GM12878 (cell line): Measurements from ENCODE around the gene PPAT. TPM values are rescaled to one million over a fixed set of nuclear protein-coding genes. Genes with fewer than 3 reads are reported as not detected.

Source experiments
- ATAC-seq: fragments of 200-7000 bp; cut with Tn5 transposase; 3 replicates; pipeline ENCODE4 v1.9.1; 2020; ENCODE audit warnings: mild to moderate bottlenecking, moderate library complexity
- BruUV-seq: library from RNA; stranded (reverse); fragments of 400-500 nt; replicated peaks from 2 replicates; lab custom pipeline; 2021; lab: Mats Ljungman, UMichigan
- CTCF ChIA-PET: fragments of 300-600 bp; sonication (Branson Sonifier 250); formaldehyde crosslinking; extraction: SDS; loops from one replicate; lab custom pipeline; 2021; ENCODE audit warnings: inconsistent platforms; lab: Yijun Ruan, JAX
- POLR2A ChIA-PET: fragments of 350-600 bp; formaldehyde crosslinking; extraction: SDS; loops from one replicate; lab custom pipeline; 2021; ENCODE audit warnings: inconsistent platforms; lab: Charles Lee
- RAD21 ChIA-PET: fragments of 300-600 bp; sonication (Branson Sonifier 250); formaldehyde crosslinking; loops from one replicate; lab custom pipeline; 2023; ENCODE audit warnings: antibody characterized with exemption; ENCODE audit not compliant: unreplicated experiment; lab: Charles Lee
- SMC1A ChIA-PET: fragments of 300-600 bp; sonication (Branson Sonifier 250); formaldehyde crosslinking; loops from one replicate; lab custom pipeline; 2023; ENCODE audit not compliant: unreplicated experiment, uncharacterized antibody; lab: Charles Lee
- DNase-seq: peaks from one replicate; pipeline ENCODE4 v3.0.0-alpha.2; 2011; ENCODE audit warnings: low read depth, low spot score
- FAIRE-seq: peaks from 3 replicates; lab custom pipeline; 2011; peaks lifted over from hg19 to GRCh38; lab: Jason Lieb, UNC
- H2AFZ ChIP-seq: 2 replicates; pipeline ENCODE4 v1.6.0; 2011; ENCODE audit warnings: low read depth, low read length, control low read depth; ENCODE audit not compliant: control insufficient read depth
- H3K27ac ChIP-seq: 2 replicates; pipeline ENCODE4 v1.5.1; 2011; ENCODE audit warnings: control low read depth; ENCODE audit not compliant: control insufficient read depth, insufficient read depth
- H3K27me3 ChIP-seq, 2 experiments: replicated peaks in 1 of 2; 2 replicates each; pipeline versions ENCODE4 v1.6.0 to v1.6.1; 2011; ENCODE audit warnings: low read length in 1 of 2; ENCODE audit not compliant: control insufficient read depth in 2 of 2, insufficient read depth in 2 of 2
- H3K36me3 ChIP-seq, 2 experiments: 2 replicates each; pipeline ENCODE4 v1.5.1; 2011; ENCODE audit warnings: low read length in 1 of 2; ENCODE audit not compliant: control insufficient read depth in 2 of 2, insufficient read depth in 2 of 2
- H3K4me1 ChIP-seq: 2 replicates; pipeline ENCODE4 v1.6.1; 2011; ENCODE audit warnings: mild to moderate bottlenecking, low read length, moderate library complexity, mixed read lengths; ENCODE audit not compliant: control insufficient read depth, insufficient read depth
- H3K4me2 ChIP-seq: 2 replicates; pipeline ENCODE4 v1.6.0; 2011; ENCODE audit warnings: control low read depth; ENCODE audit not compliant: control insufficient read depth, insufficient read depth
- H3K4me3 ChIP-seq: fragments of 200-600 bp; sonication (generic); 2 replicates; pipeline ENCODE4 v1.5.1; 2016
- H3K79me2 ChIP-seq: 2 replicates; pipeline ENCODE4 v1.6.0; 2011; ENCODE audit warnings: low read length; ENCODE audit not compliant: control insufficient read depth, insufficient read depth
- H3K9ac ChIP-seq: 2 replicates; pipeline ENCODE4 v1.8.0; 2011; ENCODE audit warnings: low read length, control low read depth, mixed read lengths; ENCODE audit not compliant: control insufficient read depth, insufficient read depth
- H3K9me3 ChIP-seq: replicated peaks from 3 replicates; pipeline ENCODE4 v1.5.1; 2011; ENCODE audit warnings: mild to moderate bottlenecking, low read length; ENCODE audit not compliant: control insufficient read depth, insufficient read depth
- H4K20me1 ChIP-seq: 2 replicates; pipeline ENCODE4 v1.6.0; 2011; ENCODE audit not compliant: control insufficient read depth, insufficient read depth
- CEBPB ChIP-seq, 2 experiments: fragments of 150-350 bp in 1 of 2; IDR thresholded peaks; 2 replicates each; pipeline ENCODE4 v1.6.1; 2012 to 2014; ENCODE audit warnings: low read depth in 2 of 2, low read length in 2 of 2, borderline replicate concordance in 1 of 2, inconsistent platforms in 1 of 2
- CEBPZ ChIP-seq: fragments of 150-350 bp; IDR thresholded peaks from 2 replicates; pipeline ENCODE4 v1.6.1; 2016; ENCODE audit warnings: low read depth, low read length
- CUX1 ChIP-seq: IDR thresholded peaks from 2 replicates; pipeline ENCODE4 v1.6.1; 2012; ENCODE audit warnings: improper control_type of control experiment, low read depth, low read length; ENCODE audit not compliant: insufficient replicate concordance
- MEF2B ChIP-seq: fragments of 450-650 bp; IDR thresholded peaks from 2 replicates; pipeline ENCODE4 v1.6.1; 2018; ENCODE audit warnings: mild to moderate bottlenecking, moderate library complexity; ENCODE audit not compliant: partially characterized antibody, poor library complexity, severe bottlenecking
- MLLT1 ChIP-seq: fragments of 450-650 bp; IDR thresholded peaks from 2 replicates; pipeline ENCODE4 v1.6.1; 2016; ENCODE audit warnings: mild to moderate bottlenecking
- NR2C2 ChIP-seq: IDR thresholded peaks from 2 replicates; pipeline ENCODE4 v1.6.1; 2011; ENCODE audit warnings: borderline replicate concordance, low read depth; ENCODE audit not compliant: control insufficient read depth, insufficient read length
- POU2F2 ChIP-seq: IDR thresholded peaks from 3 replicates; pipeline ENCODE4 v1.6.1; 2011; ENCODE audit warnings: low read depth, mild to moderate bottlenecking, low read length, borderline replicate concordance
- SREBF1 ChIP-seq: IDR thresholded peaks from 2 replicates; pipeline ENCODE4 v1.6.1; 2012; ENCODE audit warnings: mild to moderate bottlenecking, low read length
- ZBED1 ChIP-seq: IDR thresholded peaks from 2 replicates; pipeline ENCODE4 v1.6.1; 2016; ENCODE audit warnings: borderline replicate concordance
- ZNF207 ChIP-seq: fragments of 450-650 bp; IDR thresholded peaks from 2 replicates; pipeline ENCODE4 v1.6.1; 2014; ENCODE audit warnings: antibody characterized with exemption, mild to moderate bottlenecking, borderline replicate concordance
- ZSCAN29 ChIP-seq: fragments of 450-650 bp; IDR thresholded peaks from 2 replicates; pipeline ENCODE4 v1.6.1; 2017; ENCODE audit warnings: mild to moderate bottlenecking, moderate library complexity
- ZZZ3 ChIP-seq: IDR thresholded peaks from 2 replicates; pipeline ENCODE4 v1.6.1; 2011; ENCODE audit warnings: low read depth; ENCODE audit not compliant: control insufficient read depth, insufficient read length
- WGBS: methylation state at CpG from one replicate; pipeline ENCODE4 v1.1.6; 2016; ENCODE audit warnings: low lambda C conversion rate; ENCODE audit not compliant: insufficient replicate concordance, insufficient coverage; ENCODE audit errors: missing lambda C conversion rate; 5-methylcytosine and 5-hydroxymethylcytosine counted together
- in situ Hi-C: fragments of 300-500 bp; cut with MboI; formaldehyde crosslinking; loops from 9 replicates; pipeline ENCODE4 v1.14.3; 2018; ENCODE audit warnings: mixed read lengths
- intact Hi-C: fragments of 100-400 bp; cut with micrococcal nuclease; formaldehyde crosslinking; loops from one replicate; pipeline ENCODE4 v1.14.2; 2022; ENCODE audit not compliant: unreplicated experiment
- polyA plus RNA-seq, 11 experiments: library from polyadenylated mRNA; depleted of rRNA in 4 of 11; unstranded in 6 of 11; stranded (reverse) in 5 of 11; fragments of >200 nt; fragmentation: Nextera tagmentation in 4 of 11; fragmentation: Illumina TruSeq in 1 of 11; extraction: Ambion mirVana in 4 of 11; extraction: Trizol in 1 of 11; gene quantifications; 1 replicate in 1 of 11; 2 replicates in 10 of 11; pipeline versions ENCODE4 v1.2.1 to v1.2.3, GENCODE V29; 2011 to 2016; ENCODE audit warnings: inconsistent platforms in 2 of 11, missing spikeins in 2 of 11, low read depth in 1 of 11
- total RNA-seq, 4 experiments: library from RNA; depleted of rRNA in 3 of 4; stranded (reverse); fragments of >200 nt in 3 of 4; fragmentation: Illumina TruSeq in 1 of 4; extraction: Trizol in 1 of 4; gene quantifications; 2 replicates each; pipeline versions ENCODE4 v1.2.1 to v1.2.3, GENCODE V29; 2013 to 2021

Gene PPAT
- total and polyA plus RNA-seq, 10 of the 15 experiments (the other 5 are each of a cell fraction or from before 2014, with no cell fraction given), result 24.9 to 50.7 (median 38.0) TPM

- TF ChIP-seq ZBED1 (no peak), CEBPB (IDR thresholded peaks at IDR 0.05; ENCODE audit: borderline replicate concordance in 1 of 2, low read depth in 2 of 2, low read length in 2 of 2) (no peak), NR2C2 (no peak), ZSCAN29 (no peak), MEF2B (no peak)
Measured at GRCh38 chr4:56375458-56375857, 60.0 kb downstream of the PPAT start (continued).

- ATAC-seq (no peak), DNase-seq (no peak), FAIRE-seq (no peak)
- Histone ChIP-seq H3K9me3 (no peaks in the 10 kb centered on the region), H3K36me3 (no peaks in the 10 kb centered on the region), H3K27me3 (no peaks in the 10 kb centered on the region), H3K4me2 (no peak overlapping the region), H3K27ac (no peak overlapping the region), H3K4me3 (no peak overlapping the region), H3K79me2 (no peaks in the 10 kb centered on the region), H4K20me1 (no peaks in the 10 kb centered on the region), H3K9ac (no peak overlapping the region), H3K4me1 (no peaks in the 10 kb centered on the region), H2AFZ (no peak overlapping the region)
- POLR2A ChIA-PET, result no interaction called here
- SMC1A ChIA-PET, result no interaction called here
- 92% methylated on average over 1 of the region's 1 CpG for WGBS
- BruUV-seq, result no TSS peak
- RAD21 ChIA-PET, result no interaction called here
- in situ Hi-C loops, result no loop called here
- intact Hi-C loops, result no loop called here
- CTCF ChIA-PET, result interaction anchor here (0.6 kb wide), 1 partner anchor 41 kb away, joined by 4 read pairs; no protein-coding TSS in a partner anchor
- TF ChIP-seq ZNF207, result no peak
- no peak for TF ChIP-seq SREBF1
- TF ChIP-seq CEBPZ, result no peak
- TF ChIP-seq ZZZ3, result no peak
- TF ChIP-seq CUX1, result no peak
- no peak for TF ChIP-seq POU2F2
- no peak for TF ChIP-seq MLLT1
Measured at GRCh38 chr4:56374956-56375355, 60.5 kb downstream of the PPAT start.
